NCI-H748 treated with DMSO at 0.1 percent for 48 hours (cell line): ENCODE data around the gene RANGAP1.
"Not testable (repeated sequence)": the region's sequence is repeated elsewhere in the genome, so short reads cannot be mapped to it uniquely, and the experiment has no call there.

Experiments used
- DNase-seq: peaks from one replicate; lab custom pipeline; 2025; lab: John Stamatoyannopoulos, UW

RANGAP1 gene

DNA sequence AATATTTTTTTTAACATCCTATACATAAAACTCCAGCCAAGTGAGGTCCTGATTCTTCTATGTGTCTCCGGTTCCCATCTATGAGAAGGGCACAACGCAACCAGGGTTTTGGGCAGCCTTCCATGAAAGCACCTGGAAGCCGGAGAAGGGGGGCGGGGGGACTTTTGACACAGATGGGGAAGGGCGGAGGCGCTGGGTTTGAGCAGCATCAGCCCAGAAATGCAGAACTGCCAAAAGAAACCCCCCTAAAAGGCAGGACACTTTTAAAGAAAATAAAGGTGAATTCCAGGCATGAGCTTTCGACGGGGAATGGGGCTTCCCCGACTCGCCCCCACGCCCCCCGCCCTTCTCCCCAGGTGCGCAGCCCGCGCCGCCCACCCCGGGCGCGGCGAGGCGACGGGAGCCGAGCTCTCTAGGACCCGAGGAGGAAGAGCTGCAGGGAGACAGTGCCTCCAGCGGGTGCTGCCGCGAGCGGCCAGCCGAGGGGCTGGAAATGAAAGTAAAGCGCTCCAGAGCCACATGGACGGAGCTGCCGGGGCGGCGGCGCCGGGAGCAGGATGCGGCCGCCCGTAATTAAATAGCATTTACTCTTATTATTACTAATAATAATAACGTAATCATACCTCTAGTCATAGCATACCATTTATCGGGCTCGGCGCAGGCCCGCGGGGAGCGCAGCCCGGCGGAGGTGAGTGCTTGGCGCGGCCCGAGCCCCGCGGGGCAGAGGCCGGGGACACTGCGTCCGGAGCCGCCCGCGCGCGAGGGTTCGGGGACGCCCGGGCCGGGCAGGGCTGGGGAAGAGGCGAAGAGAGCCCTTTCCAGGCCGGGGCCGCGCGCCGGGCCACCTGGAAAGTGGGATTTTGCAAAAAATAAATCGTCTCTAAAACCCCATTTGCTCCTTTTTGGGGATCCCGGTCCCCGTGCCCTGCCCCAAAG lies 15.4 kb upstream of the RANGAP1 start, which contains the start of gene ZC3H7B:
TSS of gene ZC3H7B (plus strand) at position 441 of the 936 bp plus-strand sequence. CDS start 19,136 bp downstream, outside the sequence.
- peak; percentile 63 for DNase-seq

DNA sequence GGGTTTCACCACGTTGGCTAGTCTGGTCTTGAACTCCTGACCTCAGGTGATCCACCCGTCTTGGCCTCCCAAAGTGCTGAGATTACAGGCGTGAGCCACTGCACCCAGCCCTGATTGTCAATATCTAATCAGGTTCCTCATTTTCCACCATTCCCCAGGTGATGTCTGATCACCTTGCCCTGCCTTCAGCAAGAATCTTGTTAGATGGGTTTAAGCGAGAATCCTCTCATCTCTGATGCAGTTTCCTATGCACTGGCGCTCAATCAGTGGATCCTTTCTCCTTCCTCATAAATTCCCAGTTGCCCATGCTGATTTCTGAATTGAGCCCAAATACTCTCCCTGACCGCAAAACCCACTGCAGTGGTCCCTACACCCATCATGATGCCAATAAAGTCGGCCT lies 14.7 kb upstream of the RANGAP1 start:
- DNase-seq: no peak

DNA sequence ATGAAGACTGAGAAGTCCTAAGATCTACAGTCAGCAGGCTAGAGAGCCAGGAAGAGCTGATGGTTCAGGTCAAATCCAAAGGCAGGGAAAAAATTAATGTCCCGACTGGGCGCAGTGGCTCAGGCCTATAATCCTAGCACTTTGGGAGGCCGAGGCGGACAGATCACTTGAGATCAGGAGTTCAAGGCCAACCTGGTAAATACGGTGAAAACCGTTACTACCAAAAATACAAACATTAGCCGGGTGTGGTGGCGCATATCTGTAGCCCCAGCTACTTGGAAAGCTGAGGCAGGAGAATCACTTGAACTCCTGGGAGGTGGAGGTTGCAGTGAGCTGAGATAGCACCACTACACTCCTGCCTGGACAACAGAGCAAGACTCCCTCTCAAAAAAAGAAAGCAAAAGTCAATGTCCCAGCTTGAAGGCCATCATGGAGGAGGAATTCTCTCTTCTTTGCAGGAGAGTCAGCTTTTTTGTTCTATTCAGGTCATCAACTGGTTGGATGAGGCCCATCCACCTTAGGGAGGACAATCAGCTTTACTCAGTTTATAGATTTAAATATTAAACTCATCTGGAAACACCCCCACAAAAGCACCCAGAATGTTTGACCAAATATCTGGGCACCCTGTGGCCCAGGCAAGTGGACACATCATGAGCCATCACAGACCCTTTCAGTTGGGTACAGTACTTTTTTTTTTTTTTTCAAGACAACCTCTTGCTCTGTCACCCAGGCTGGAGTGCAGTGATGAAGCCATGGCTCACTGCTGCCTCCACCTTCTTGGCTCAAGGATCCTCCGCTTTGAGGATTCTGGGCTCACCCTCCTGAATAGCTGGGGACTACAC lies 11.1 kb upstream of the RANGAP1 start:
- DNase-seq: no peak

DNA sequence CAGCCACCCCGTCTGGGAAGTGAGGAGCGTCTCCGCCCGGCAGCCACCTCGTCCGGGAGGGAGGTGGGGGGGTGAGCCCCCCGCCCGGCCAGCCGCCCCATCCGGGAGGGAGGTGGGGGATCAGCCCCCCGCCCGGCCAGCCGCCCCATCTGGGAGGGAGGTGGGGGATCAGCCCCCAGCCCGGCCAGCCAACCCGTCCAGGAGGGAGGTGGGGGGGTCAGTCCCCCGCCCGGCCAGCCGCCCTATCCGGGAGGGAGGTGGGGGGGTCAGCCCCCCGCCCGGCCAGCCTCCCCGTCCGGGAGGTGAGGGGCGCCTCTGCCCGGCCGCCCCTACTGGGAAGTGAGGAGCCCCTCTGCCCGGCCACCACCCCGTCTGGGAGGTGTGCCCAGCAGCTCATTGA lies 8.8 kb upstream of the RANGAP1 start:
- DNase-seq: not testable (repeated sequence)

DNA sequence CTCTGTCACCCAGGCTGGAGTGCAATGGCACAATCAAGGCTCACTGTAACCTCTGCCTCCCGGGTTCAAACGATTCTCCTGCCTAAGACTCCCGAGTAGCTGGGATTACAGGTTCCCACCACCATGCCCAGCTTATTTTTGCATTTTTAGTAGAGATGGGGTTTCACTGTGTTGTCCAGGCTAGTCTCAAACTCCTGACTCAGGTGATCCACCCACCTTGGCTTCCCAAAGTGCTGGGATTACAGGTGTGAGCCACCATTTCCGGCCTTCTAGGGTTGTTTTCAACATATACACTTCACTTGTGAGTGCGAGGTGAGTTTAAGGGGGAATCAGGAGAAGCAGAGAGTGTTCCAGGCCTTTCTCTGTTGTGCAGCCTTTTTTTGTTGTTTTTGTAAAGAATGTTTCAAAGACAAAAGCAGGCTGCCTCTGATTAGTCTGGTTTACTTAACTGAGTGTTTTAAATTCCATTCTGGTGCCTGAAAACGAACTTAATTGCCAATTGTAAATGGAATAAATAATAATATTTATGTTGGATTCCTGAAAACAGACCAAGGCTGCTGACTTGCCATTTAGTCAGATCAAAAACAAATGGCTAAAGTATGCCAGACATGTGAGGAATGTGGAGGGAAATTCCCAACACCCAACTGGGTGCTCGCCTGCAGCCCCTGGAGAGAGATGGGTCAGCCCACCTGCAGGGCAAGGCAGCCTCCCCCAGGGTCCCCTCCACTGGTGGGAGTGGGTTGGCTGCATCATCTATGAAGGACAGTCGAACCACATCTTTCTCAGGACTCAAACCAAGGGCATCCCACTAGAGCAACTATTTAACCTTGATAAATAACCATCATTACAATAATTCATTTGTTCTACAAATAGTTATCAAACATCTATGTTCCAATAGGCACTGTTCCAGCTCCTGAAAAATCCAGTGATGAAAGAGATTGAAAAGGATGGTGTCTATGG lies 4.6 kb upstream of the RANGAP1 start:
- no peak for DNase-seq

DNA sequence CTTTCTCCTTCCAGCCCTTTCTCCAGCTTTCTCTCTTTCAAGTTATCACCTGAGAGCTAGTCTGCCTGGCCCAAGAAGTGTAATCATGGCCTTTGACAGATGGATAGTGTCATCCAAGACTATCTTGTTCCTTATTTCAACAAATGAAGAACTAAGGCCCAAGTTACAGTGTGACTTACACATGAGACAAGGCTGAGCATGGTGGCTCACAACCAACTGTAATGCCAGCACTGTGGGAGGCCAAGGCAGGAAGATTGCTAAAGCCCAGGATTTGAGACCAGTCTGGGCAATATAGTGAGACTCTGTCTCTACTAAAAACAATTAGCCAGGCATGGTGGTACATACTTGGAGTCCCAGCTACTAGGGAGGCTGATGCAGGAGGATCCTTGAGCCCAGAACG lies 3.7 kb upstream of the RANGAP1 start:
- DNase-seq: no peak

DNA sequence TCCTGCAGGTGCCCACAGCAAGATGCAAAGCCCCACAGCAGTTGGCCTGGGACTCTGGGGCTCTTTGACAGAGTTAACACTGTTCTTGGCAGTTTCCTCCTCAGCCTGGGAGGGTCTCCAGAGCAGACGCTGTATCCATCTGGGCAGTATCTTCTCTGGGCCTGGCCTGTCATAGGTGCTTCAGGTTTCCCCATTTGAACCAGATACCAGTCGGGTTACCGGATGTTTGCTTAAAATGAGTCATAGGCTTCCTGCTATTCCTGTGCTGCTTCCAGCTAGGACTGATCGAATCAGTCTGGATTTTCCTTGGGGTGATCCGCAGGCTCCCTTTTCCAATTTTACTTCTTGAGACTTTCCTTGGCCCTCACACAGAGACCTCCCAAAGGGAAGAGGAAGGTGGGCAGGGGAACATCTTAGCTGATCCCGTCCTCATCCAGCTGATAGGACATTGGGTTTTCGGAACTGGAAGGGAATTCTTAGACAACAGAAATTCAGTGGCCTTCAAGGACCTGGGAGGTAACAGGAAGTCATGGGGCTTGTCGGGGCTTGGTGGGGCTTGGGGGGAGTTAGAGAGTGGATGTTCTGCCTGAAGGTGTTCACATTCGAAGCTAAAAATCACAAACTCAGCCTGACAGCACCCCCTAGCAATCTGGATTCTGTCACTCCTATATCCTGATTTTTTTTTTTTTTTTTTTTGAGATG lies 2.4 kb upstream of the RANGAP1 start:
- DNase-seq: no peak

DNA sequence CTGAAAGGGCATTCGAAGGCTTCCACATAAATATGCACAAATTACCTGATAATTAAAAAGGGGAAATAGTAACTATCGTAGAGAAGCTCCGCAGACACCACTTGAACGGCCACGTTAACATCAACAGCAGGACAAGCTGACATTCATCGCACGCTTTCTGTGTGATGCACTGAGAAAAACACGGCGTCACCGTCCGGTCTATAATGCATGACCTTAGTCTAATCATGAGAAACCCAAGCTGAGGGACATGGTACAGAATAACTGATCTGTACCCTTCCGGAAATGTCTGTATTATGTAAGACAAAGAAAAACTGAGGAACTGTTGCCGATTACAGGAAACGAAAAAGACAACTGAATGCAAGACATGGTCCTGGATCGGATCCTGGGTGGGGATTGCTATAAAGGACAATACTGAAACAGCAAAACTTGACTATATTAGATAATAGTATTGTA lies 678 bp upstream of the RANGAP1 start:
- peak; percentile 45 for DNase-seq

DNA sequence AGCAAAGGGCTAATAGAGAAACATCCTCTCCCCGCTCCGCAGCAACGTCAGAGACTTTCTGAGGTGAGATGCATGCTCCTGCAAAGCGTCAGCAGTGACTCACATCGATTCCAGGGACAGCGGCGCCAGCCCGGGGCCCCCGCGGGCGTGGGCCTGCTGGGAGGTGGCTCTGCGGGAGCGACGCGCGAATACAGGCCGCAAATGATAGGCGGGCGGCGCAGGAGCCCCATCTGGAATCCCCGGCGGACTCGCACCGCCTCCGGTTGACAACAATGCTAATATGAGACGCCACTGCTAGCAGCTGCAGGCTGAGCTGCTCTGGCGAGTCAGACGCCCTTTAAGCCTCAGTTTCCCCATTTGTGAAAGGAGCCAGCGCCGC lies 557 bp downstream of the RANGAP1 start:
- DNase-seq: peak; percentile 13

DNA sequence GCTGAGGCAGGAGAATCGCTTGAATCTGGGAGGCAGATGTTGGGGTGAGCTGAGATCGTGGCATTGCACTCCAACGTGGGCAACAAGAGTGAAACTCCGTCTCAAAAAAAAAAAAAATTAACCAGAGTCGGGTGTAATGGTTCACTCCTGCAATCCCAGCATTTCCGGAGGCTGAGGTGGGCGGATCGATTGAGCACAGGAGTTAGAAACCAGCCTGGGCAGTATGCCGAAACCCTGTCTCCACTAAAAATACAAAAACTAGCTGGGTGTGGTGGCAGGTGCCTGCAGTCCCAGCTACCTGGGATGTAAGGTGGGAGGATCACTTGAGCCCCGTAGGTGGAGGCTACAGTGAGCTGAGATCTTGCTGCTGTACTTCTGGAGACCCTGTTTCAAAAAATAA lies 1.5 kb downstream of the RANGAP1 start:
- DNase-seq: no peak

DNA sequence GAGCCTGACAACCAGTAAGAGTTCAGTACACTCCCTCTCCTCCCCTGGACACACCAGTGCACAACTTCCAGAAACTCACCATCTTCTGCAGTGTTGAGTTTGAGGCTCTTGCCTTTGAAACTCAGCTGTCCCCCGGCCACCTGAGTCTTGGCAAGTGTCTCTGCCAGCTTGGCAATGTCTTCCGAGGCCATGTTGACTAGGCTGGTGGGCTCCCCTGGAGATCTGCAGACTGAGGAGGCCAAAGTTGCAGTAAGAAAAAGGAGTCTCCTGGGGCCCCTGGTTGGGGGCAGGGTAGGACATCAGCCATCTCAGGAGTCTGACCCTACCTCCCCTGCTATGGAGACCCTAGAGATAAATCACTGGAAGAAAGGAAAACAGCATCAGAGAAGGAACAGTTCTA lies 5.1 kb downstream of the RANGAP1 start:
- no peak for DNase-seq

DNA sequence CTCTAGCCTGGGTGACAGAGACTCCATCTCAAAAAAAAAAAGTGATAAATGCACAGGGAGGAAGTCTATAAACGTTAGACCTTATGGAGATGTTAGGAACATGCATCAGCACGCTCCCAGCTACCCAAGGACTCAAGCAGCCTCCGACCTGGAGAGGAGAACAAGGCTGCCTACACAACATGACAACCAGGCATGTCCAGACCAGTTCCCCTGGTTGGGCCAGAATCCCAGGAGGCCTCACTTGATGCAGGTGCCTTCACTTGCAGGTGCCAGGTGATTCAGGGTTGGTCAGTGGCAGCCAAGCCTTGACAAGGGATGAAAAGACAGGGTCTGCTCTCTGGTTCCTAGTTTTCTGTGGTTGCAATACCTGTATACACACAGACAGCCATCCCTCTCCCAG lies 5.9 kb downstream of the RANGAP1 start:
- DNase-seq: no peak

DNA sequence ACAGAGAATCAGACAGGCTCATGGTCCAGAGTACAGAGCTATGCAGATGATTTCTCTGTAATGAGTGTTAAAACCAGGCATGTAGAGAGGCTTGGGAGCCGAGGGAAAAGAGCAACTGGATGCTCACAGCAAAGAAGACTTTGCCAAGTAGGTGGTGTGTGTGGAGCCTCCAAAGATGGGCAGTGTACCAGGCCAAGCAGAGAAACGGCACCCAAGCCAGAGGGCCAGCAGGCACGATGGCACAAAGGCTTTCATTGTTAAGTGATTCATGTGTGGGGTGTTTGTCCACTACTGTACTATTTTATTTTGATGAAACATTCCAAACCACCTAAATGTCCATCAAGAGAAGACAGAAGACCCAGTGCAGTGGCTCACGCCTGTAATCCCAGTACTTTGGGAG lies 11.1 kb downstream of the RANGAP1 start:
- no peak for DNase-seq

DNA sequence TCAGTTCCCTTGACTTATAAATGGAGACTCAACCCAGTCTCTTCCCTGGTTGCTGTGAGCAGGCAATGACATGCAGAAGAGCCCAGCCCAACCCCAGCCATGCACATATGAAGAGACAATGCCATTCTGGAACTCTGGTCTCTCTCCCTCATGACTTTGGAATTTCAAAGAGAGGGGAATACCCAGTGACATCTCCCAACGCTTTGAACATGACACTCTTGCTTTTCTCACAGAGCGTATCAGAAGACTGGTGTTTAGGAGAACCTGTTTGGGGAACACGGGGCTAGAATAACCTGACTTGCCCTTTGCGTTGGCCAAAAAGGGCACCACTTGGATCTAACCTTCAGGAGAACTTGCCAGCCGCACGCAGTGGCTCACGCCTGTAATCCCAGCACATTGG lies 12.9 kb downstream of the RANGAP1 start:
- DNase-seq: no peak

DNA sequence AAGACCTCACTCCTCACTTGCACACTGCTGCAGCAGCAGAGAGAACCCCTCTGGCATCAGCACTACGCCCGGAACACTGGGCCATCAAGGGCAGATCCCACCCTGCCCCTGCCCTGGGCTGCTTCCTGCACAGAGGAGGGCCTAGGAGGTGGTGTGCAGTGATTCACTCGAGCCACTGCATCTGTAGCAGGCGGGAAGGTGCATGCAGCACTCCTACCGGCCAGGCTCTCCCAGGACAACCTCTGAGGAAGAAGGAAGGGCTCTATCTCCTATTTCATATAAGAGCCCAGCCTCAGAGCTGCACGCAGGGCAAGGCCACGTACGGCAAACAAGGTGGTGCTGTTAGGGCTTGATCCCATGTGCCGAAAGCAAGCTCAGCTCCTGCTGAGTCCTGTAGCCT lies 14.2 kb downstream of the RANGAP1 start:
- DNase-seq: no peak

DNA sequence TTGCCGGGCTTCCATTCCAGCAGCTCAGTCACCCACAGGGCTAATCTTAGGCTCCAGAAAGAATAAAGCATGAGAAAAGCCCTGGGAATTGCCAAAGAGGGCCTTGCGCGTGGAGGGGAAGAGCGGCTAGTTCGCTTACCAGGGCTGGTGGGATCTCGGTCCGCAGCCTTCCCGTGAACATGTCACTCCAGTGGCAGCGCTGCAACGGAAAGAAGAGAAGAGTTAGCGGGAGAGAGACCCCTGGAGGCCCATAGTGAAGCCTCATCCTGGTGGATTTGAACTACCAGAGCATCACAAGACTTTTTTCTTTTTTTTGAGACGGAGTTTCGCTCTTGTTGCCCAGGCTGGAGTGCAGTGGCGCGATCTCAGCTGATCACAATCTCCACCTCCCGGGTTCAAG lies 18.0 kb downstream of the RANGAP1 start:
- DNase-seq: no peak

DNA sequence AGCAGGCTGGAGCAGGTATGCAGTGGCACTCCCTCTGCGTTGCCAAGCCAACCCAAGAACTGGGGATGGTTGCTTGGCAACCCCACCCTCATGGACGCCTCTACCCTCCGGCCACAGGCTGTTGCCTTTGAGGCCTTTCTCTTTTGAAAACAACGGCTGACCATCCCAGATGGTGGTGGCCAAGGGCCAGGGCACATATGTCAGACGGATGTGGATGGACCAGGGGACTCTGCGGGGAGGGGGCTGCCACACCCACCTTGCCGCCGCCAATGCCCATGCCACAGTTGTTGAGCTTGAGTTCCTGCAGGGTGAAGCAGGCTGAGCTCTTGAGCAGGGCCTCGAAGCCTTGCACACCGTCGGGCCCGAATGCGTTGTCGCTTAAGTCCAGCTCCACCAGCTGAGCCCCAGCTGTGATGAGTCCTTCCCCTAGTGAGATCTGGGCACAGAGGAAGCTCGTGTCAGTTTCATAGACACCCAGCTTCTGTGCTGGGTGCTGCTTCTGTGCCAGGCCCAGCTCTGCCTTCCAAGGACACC lies 21.5 kb downstream of the RANGAP1 start:
- DNase-seq: no peak

DNA sequence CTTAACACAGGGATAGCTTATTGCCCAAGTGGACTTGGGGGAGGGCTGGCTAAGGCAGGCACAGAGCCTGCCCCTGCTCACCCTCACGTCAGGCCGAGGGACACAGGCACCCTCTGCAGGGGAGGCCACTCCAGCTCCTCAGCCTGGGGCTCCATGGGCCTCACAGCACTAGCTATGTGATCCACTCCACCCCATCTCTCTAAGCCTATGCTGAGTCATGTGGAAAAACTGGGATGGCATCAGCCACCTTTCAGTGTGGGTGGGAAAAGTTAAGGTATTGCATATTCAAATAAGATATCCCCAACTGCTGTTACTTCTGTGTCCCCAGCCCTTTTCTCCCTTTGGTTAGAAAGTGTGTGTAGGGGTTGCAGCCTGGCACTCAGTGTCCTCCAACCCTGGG lies 22.3 kb downstream of the RANGAP1 start:
- DNase-seq: no peak

DNA sequence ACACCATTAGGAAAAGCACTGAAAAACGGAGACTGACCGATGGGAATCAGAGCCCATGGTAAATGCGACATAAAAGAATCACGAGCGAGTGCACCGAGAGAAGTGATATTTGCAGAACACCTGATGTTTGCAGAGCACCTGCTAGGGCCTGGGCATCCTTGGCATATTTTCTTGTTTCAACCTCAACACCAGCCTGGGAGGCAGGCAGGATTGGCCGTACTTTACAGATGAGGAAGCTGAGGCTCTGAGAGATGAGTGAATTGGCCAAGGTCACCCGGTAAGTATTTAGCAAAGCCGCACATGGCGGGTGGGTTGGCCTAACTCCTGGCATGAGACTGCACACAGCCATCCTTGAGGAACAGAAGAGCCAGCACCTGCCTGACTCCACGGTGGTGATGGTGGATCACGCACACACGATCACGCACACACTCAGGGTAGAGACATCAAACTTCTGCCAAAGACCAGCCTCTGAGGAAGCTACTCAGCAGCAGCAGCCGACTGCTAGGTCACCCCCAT lies 23.7 kb downstream of the RANGAP1 start:
- no peak for DNase-seq

DNA sequence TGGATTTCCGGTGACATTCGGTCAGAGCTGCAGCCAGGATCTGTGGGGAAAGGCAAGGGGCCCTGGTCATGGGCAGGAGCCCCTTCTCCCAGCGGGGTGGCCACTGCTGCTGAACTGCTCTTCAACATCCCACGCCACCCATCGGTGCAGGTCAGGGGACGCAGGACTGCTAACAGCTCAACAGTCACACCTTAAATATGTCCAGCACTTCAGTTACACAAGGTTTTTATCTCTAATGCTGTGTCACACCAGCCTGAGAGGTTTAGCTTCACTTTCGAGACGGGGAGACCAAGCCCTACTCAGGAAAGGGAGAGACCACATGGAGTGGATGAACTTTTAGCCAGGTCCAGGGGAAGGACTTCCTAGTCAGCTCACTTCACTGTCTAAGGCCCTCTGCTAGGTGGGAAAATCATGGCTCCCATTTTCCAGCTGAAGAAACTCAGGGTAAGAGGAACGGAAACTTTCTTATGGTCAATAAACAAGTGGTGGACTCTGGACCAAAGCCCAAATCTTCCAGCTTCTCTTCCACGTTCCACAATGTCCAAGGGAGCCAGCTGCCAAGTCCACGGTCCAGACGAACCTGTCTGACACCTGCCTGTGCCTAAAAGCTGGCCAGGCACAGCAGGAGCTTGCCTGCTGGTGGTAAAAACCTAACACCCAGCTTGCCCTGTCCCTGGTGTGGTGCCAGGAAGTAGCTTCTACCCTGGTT lies 24.3 kb downstream of the RANGAP1 start:
- DNase-seq: no peak
